Lung microvascular endothelial cell (primary cell): ENCODE results near the gene TNP1. TPM values are rescaled to one million over a fixed set of nuclear protein-coding genes. Genes with fewer than 3 reads are reported as not detected.

ENCODE experiments used
- DNase-seq, 2 donors: peaks; one replicate each; pipeline versions ENCODE4 v3.0.0 to v3.0.0-alpha.2; 2010; ENCODE audit warnings: low read depth in 2 of 2
- total RNA-seq: library from RNA; depleted of rRNA; stranded (reverse); fragments of >200 nt; gene quantifications from 2 replicates; pipeline ENCODE4 v1.2.1, GENCODE V29; 2014

Gene TNP1
- total RNA-seq, 1 donor from 2014 or later = not detected

DNA sequence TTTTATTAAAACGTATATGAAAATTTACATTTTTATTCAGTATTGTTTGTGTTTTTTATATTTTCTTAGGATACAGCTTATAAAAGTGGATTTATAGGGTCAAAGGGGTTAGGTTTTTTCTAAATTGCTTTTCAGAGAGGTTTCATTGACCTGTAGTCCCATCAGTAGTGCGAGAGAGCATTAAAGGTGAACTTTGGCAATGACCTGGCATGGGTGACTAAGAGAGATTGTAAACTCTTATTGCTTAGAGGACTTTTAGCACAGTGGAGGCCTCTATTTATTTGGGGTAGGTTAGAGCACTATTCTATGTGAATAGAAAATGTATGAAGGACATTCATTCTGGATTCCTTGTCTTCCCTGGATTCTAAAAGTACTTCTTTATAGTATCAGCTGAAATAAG lies 16.0 kb upstream of the TNP1 start:
- no peak for DNase-seq

DNA sequence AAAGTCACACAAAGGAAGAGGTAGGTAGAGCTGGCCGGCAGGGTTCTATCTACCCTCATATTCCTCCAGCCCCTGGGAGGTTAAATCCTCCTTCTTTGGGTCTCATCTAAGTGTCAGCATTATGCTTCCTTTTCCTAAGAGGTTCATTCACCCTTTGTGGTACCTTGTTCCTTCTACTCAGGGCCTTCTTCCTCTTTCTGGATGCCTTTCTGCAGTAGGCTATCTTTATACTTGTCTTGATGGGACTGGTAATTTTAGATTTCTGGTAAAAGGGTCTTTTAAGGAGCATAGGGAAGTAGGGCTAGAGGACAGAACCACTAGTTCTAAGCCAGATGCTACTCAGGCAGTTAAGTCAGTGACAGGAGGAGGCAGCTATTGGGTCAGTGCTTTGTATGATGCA lies 13.7 kb upstream of the TNP1 start:
- DNase-seq = no peak

DNA sequence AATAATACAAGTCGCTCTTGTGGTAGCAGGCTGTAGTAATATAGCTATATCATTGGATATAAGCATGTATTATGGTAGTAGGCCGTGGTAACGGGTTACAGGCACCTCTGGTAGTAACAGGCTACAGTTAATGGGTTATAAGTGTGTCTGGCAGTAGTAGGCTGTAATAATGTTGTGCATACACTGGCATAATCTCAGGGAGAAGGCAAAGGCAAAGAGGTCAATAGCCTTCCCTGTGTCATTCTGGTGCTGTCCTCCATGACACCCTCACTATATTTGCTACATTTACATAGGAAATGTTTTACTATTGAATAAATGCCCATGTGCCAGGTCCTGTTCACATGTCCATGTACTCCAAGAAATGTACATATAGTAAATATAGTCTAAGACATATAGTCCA lies 12.8 kb upstream of the TNP1 start:
- DNase-seq = no peak

- no peak for DNase-seq
These were observed 12.2 kb upstream of the TNP1 start for GRCh38 chr2:216872040-216872439.

GRCh38 chr2:216871333-216871934 lies 11.6 kb upstream of the TNP1 start:
- peak in 1 of 2 donors; percentile 60 for DNase-seq

GRCh38 chr2:216870508-216871332 lies 10.9 kb upstream of the TNP1 start:
- DNase-seq = no peak

DNA sequence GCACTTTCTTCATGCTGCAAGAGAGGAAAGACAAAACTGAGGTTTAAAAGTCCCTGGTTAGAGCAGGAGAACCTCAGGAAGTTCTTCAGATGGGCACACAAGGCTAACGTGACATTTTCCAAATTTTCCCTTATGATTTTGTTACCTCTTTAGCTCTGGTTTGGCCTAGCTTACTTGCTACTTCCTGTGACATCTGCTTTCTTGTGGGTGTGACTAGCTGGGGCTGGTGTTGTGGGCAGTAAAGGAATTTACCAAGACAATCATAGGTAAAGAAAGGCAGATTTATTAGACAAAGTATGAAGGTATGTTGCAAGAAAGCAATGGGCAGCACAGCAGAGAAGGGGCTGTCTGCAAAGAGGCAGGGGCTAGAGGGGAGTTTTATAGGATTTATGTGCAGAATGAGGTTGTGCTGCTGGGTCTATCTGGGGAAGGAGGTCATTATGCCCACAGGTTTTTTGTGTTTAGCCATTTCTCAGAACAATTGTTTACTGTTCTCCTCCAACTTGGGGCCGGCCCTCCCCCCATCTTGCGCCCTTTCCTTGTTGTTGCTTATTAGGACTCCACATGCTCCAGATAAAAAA lies 6.7 kb upstream of the TNP1 start:
- no peak for DNase-seq

- DNase-seq = no peak
These were observed 5.8 kb upstream of the TNP1 start for GRCh38 chr2:216865658-216866057.

DNA sequence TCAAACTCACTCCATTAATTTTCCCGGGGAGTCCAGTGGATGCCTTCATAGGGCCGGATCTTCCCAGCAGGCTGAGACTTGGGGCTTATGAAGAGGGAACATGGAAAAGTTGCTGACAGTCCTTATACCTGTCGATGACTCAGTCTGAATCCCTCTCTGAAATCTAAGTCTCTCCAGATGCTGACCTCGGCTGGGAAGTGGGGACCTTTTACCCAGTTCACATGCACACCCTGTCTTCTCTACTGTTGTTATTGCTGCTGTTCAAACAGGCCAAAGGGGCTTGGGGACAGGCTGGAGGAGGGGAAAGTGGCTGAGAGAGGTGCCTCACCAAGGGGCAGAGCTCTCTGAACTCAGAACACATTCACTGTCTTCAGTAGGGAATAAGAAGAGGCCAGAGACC lies 4.1 kb upstream of the TNP1 start:
- no peak for DNase-seq

GRCh38 chr2:216862628-216863398 lies 2.9 kb upstream of the TNP1 start:
- DNase-seq = no peak

DNA sequence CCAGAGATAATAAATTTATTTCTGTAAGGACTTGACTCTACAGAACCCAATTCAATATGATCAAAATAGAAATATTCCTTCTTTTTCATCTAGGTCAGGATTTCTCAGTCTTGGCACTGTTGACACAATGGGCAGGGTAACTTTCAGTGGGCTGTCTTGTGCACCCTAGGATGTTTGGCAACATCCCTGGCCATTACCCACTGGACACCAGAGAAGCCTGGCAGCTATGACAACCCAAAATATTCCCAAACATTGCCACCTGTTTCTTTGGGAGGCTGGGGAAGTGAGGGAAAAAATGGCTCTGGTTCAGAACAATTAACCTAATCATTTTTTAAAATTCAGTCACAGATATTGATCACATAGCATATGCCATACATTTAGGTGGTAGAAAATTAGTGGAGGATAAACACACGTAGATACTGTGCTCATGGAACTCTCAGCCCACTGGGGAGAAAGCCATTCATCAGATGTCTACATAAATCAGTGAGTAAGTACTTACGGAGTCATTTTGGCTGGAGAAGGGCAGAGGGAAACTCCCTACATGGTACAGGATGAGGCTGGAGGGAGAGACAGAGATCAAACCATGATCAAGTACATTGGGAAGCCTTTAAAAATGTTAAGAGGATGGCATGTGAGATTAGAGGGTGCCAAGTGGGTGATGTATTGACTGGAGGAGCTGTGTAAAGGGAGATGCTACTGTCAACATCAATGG lies 718 bp upstream of the TNP1 start:
- peak in 1 of 2 donors; percentile 23 for DNase-seq

- peak in 1 of 2 donors; percentile 30 for DNase-seq
These were observed 1.6 kb downstream of the TNP1 start for GRCh38 chr2:216858312-216858711.

DNA sequence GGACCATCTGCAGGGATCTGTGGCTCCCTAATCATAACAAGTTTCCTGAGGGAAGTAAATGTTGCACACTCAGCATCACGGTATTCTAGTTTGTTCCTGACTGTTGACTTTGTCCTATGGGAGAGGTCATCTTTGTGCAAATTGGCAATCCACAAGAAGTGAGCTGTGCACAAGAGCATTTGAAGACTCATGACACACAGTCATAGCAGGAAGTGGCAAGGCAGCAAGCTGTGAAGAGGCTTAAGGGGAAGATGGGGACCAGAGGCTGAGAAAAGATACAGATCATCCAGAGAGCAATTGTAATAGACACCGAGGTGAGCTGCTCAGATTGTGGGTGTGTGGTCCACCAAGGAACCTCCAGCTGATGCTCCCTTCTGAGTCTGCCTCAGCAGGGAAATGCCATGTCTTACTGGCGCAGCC lies 2.7 kb downstream of the TNP1 start:
- peak in 1 of 2 donors; percentile 69 for DNase-seq

GRCh38 chr2:216856406-216857065 lies 3.3 kb downstream of the TNP1 start:
- DNase-seq = no peak

DNA sequence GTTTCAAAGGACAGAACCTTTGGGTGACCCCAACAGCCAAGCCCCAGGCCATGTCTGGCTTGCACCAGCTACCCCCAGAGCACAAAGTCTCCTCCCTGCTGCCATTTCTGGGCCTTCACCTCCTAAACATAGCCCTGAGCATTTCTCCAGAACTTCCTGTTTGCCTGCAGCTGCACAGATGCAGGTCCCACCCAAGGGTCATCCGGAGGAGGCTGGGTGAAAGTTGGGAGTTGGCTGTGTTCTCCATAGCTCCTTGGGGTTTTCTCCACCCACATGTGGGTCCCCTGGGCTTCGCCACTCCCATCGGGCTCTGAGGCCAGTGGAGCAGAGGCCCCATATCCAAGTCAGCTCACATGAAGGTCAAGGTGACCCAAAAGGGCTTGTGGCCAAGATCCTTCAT lies 4.3 kb downstream of the TNP1 start:
- no peak for DNase-seq

DNA sequence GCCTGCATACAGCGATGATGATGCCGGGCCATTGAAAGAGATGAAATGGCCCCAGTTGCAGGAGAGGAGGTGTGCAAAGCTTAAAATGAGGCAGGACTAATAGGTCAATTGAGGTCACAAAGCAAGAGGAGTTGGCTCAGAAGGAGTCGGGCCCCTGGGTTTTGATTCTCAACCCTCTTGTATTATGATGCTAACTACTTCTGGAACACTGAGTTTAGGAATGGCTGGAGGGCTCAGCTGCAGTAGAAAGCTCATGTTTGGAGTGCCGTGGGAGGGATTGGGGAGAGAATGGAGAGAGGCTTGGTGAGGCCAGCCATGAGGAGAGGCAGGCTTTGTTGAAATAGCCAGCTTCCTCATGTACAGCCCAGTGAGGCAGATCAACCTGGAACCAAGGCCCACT lies 4.8 kb downstream of the TNP1 start:
- no peak for DNase-seq

GRCh38 chr2:216851486-216852090 lies 8.3 kb downstream of the TNP1 start:
- no peak for DNase-seq

DNA sequence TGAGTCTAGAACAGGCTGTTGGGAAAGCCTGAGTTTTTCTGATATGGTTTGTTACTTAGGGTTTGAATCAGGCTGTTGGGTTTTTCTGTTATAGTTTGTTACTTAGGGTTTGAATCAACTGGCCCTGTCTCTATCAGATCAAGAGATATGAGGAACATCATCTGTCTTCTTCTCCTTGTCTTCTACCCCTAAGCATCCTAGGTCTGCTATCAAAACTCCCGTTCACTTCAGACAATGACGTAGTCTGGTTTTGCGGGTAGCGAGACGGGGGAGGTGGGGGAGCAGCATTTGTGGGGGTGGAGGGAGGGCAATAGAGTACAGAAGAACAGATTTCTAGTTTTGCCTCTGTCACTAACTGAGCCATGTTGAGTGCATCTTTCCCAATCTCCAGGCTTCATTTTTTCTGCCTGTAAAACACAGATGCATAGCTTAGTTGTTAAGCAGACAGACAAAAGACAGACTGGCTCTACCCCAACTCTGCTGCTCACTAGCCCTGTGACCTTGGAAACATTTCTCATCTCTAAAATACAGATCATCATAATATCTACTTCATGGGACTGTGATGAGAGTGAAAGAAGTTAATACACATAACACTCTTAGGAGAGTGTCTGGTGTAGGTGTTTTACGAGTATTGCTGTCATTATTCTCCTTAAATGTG lies 9.1 kb downstream of the TNP1 start:
- DNase-seq = no peak

DNA sequence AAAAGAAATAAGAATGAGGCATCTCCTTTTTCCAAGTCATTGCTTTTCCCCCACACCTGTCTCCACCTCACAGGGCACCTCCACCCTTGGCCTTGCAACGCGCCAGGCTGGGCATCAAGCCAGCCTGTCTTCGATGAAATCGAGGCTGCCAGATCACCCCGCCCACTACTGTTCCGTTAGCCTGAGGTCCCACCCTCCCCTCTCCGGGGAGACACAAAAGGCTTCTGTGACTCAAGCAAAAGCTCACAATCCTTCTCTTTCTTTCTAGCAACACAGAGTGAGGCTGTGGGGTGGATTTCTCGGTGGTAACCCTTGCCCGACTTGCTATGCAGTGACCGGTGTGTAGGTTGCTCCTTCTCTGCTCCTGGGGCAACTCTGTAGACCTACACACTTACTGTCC lies 9.9 kb downstream of the TNP1 start:
- DNase-seq = peak in 1 of 2 donors; percentile 27

DNA sequence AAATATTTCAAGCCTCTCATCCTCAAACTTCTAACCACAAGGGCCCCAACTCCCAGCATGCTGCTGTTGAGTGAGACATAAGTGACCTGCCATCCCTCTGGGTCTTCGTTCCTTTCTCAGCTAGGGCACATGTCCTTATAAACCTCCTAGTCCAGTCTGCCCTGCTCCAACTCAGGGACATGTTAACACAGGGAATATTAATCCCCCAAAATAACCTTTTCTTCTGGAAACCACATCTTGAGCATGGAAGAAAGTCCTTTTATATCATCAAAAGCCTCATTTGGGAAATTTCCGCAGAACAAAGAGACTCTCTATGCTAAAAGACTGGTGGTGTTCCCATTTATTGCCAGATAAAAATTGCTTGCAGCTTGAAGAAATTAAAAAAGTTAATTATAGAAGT lies 14.4 kb downstream of the TNP1 start:
- DNase-seq = no peak
